ENCODE data around the gene KRTAP20-1. TPM values are rescaled to one million over a fixed set of nuclear protein-coding genes. Genes with fewer than 3 reads are reported as not detected.

The KRTAP20-1 gene, protein sequence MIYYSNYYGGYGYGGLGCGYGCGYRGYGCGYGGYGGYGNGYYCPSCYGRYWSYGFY
- not detected in 2 replicates for total RNA-seq

DNA sequence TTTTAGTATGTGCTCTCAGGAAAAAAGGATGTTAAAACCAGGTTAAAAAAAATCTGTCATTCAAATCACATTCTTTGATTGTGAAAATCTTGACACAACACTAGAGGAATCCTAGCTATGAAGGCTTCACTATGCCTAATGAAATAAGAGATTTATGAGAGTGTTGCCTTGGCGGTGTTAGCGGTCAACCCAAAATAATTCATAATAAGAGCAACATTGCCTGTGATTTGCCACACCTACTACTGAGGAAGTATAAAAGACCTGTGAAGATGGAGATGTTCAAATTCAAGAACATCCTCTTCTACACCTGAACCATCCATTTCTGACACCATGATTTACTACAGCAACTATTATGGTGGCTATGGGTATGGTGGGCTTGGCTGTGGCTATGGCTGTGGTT lies at the start of gene KRTAP20-1:
KRTAP20-1 (plus strand) TSS at position 301 of the 400 bp plus-strand sequence; CDS start at position 331, 30 bp downstream.
- no peak for DNase-seq (ENCODE audit: low read depth)

DNA sequence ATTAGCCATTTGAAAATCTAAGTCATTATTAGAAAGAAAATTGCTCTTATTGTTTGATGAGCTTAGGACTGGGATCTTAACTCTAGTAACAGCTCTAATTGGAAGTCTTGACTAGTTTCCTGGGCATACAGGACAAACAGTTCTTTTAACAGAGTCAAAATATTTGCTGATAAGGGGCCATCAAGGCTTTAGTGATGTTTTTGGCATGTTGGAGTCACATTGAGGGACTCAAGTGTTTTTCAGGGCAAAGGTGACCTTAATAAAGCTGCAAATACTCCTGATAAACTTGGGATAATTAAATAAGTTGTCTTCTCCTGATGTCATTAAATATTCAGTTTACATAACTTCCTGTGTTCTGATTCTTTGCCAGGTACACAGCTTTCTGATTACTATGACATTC lies 48.6 kb upstream of the KRTAP20-1 start:
- DNase-seq (ENCODE audit: low read depth): no peak

DNA sequence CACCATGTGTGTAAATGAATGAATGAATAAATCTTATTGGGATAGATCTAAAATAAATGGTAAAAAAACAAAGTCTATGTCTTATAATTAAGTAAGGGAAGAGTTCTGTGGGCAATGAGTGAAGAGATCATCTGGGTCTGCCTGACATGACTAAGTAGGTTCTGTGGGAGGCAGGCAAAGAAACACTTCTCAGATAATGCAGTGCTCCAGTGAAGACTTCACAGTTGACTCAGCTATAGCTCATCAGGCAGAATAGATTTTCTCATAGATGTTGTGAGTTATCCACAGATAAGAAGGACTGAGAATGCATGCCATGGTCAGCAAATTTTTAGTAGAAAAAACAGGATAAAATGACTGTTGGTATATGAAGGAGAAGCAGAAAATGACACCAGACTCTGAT lies 38.5 kb upstream of the KRTAP20-1 start:
- no peak for DNase-seq (ENCODE audit: low read depth)

DNA sequence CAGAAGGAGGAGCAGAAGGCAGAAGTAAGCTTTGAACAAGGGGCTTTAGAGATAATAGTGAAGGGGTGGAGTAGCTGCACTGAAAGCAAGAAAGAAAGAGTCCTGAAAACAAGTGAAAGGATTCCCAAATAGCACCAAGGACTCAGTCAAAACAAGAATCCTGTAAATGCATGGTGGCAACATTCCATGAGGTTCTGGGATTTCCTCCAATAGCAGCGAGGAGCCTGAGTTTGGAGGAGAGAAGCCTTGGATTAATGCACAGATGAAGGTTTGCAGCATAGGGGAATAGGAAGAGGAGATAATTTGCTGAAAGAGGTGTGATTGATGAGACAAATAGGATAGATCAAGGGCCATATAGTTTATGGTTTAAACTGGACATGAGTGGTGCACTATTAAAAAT lies 36.9 kb upstream of the KRTAP20-1 start:
- DNase-seq (ENCODE audit: low read depth): no peak

DNA sequence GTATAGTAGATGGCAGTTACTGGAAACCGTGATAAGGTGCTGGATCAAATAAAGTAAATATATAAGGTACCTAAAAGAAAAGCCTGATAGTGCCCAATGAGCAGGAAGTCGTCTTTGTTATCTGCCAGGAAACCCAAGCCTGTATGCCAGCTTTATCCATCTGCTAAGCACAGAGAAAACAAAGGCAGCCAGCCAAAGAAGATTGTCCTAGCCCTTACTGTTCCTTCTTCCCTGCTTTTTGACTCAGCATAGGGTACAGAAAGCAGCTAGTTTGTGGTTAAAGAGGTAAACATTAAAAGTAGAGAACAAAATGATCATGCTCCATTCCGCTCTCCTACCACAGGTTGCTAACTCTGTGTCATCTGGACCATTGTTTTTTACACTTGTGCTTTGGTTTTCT lies 36.1 kb upstream of the KRTAP20-1 start:
- no peak for DNase-seq (ENCODE audit: low read depth)

DNA sequence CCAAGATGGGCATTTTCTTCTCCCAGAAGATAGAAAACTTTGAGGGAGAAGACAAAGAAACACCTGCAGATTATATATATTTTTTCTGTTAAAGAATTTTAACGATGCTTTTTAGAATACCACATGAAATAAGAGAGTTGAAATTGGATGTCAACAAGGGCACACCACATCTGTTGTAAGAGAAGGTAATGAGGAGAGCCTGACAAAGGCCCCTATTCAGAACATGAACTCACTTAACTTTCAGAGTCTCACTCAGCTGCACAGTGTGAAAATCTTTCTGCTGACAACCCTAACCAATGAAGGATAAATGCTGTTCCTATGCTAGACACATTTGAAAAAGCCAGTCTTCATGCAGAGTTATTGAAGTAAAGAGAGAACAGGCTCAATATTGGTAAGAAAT lies 33.4 kb upstream of the KRTAP20-1 start:
- no peak for DNase-seq (ENCODE audit: low read depth)

DNA sequence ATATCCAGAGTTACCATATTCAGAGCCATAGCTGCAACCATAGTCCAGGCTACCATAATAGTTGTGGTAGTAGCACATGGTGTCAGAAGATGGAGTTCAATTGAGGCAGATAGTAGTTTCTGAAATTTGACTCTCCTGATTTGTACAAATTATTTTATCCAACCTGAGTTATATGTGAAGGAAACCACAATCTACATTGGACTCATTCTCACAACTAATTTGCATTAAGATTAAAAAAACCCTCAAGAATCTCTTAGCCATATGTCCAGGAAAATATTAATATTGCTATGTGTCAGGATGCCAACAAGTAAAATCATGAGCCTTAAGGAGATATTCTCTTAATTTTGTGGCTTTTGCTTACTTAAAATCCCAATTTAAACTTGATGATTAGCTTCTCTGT lies 25.9 kb upstream of the KRTAP20-1 start, which contains the start of gene KRTAP22-2:
KRTAP22-2 (minus strand) TSS at position 101 of the 400 bp plus-strand sequence.
- no peak for DNase-seq (ENCODE audit: low read depth)

DNA sequence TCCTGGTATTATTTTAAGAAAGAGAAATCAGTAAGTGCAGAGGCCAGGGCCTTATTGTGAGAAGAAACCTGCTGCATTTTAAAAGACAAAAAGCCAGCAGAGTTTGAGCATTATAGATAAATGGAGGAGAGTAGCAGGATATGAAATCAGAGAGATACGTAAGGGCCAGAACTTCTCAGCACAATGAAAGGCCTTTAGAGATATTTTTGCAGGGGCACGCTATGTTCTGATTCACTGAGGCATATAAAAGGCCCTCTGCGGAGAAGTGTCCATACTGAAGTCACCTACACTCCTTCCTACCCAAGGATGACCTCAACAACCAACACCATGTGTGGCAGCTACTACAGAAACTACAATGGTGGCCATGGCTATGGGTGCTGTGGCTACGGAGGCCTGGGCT lies 24.1 kb upstream of the KRTAP20-1 start, which contains the start of gene KRTAP6-3:
KRTAP6-3 (plus strand) TSS at position 301 of the 400 bp plus-strand sequence; CDS start at position 307, 6 bp downstream.
- DNase-seq (ENCODE audit: low read depth): no peak

DNA sequence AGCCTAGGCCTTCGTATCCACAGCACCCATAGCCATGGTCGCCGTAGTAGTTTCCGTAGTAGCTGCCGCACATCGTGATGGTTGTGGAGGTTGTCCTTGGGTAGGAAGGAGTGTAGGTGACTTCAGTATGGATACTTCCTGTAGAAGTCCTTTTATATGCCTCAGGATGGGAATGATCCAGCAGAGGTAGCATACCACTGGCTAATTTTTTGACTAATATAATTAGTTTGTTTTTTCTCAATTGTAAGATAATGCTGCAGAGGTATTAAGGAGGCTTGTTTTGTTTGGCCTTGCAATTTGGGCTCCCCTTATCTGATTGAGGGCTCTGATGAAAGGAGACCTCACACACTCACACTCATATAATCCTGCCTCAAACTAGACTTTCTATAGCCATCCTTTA lies 17.4 kb upstream of the KRTAP20-1 start, which contains the start of gene KRTAP6-2:
KRTAP6-2 (minus strand) TSS at position 101 of the 400 bp plus-strand sequence; CDS start at position 73, 28 bp downstream.
- no peak for DNase-seq (ENCODE audit: low read depth)

DNA sequence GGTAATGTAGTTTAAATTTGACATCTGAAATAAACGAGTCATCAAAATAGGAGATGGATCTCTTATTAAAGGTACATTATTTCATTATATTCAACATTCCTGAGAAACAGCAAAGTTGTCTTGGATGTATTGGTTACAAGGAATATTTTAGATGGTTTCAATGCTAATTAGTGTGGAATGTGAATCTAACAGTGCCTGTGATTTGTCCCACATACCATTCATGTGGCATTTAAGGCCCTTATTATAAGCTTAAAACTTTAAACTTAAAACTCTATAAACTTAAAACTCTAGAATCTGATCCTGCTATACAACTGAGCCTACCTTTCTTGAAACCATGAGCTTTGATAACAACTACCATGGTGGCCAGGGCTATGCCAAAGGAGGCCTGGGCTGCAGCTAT lies 15.4 kb upstream of the KRTAP20-1 start, which contains the start of gene KRTAP22-1:
KRTAP22-1 (plus strand) TSS at position 301 of the 400 bp plus-strand sequence.
- no peak for DNase-seq (ENCODE audit: low read depth)

DNA sequence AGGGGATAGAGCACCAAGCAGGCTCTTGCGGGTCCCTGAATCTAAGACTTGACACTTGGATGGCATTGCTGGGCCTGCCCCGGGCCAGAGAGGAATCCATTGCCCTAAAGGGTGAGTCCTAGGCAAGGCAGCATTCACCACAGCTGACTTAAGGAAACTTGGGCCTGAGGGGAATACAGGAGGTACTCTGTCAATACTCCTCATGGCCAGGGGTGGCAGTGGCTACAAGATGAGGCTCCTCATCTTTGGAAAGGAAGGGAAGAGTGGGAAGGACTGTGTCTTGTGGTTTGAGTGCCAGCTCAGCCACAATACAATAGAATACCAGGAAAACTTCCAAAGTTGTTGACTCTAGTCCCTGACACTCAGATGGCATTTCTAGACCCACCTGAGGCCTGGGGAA lies 10.3 kb upstream of the KRTAP20-1 start:
- no peak for DNase-seq (ENCODE audit: low read depth)

DNA sequence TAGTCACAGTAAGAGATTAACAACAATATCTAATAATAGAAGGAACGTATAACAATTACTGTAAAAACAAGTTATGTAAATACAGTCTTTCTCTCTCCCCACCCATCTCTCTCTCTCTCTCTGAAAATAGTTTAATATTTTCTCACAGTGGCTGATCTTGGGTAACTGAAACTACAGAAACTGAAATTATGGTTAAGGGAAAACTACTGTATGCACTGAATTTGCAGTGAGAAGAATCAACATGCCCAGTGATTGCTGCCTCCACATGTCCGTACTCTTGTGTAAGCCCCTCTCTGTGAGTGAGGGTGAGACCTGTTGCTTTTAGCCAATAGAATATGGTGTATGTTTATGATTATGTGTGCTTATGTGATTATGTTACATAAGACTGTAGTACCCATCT lies 4.1 kb upstream of the KRTAP20-1 start:
- no peak for DNase-seq (ENCODE audit: low read depth)

DNA sequence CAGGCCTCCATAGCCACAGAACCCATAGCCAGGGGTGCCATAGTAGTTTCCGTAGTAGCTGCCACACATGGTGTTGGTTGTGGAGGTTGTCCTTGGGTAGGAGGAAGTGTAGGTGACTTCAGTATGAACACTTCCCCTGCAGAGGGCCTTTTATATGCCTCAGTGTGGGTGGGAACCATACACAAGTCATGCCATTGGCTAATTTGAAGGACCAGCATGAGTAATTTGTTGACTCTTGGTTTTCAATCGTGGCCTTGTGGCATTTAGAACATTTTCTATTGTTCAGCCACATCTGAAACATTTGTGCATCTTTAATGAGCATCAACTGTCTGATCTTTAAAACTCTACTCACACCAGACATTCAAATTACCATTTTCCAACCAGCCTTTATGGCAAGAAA lies 2.4 kb upstream of the KRTAP20-1 start, which contains the start of gene KRTAP6-1:
KRTAP6-1 (minus strand) TSS at position 95 of the 400 bp plus-strand sequence; CDS start at position 69, 26 bp downstream.
- no peak for DNase-seq (ENCODE audit: low read depth)

DNA sequence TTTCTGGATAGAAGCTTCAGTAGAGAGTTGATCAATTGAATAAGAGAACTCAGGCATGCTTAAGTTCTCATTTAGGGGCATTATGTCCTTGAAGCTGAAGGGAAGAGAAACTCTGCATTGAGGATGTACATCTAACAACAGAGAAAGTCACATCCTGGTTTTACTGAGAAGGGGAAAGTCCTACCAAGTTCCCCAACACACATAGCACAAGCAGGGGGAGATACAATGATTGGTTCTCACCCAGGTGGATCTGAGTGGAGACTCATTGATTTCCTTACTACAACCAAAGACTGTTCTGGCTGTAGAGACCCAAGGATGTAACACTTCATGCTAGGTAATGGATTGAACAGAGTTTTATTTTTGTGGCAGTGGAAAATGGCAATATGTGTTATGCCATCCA lies 1.0 kb upstream of the KRTAP20-1 start:
- DNase-seq (ENCODE audit: low read depth): no peak

DNA sequence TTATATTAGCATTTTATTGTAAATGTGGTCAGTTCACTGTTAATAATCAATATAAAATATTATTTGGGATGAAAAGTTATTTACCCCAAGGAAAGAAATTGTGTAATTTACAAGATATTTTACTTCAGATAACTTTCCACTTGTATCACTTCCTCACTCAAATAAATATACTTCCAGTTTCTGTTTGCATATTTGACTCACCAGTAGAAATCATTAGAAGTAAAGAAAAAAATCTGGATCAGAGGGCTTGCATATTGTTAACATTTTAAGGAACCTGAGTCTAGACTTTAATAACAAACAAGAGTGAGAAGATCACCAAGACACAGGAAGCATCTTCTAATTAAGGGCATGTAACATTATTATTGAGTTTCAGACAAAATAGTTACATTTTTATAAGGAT lies 3.9 kb downstream of the KRTAP20-1 start:
- DNase-seq (ENCODE audit: low read depth): no peak

DNA sequence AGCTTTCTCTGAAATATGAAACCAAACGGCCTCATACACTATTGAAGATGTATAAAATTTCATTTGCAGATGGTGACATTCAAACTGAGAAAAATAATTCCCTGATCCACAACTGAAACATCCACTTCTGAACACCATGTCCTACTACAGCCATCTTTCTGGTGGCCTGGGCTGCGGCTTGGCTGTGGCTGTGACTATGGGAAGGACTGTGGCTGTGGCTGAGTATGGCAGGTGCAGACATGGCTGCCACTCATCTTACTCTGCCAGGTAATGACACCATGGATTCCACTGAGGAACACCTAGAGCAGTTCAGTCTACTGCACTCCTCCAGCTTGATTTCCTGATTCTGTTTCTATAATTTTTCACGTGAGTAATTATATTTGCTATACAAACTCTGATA lies 4.3 kb downstream of the KRTAP20-1 start, which contains the start of gene KRTAP20-4:
KRTAP20-4 (plus strand) TSS at position 106 of the 400 bp plus-strand sequence.
- DNase-seq (ENCODE audit: low read depth): no peak

DNA sequence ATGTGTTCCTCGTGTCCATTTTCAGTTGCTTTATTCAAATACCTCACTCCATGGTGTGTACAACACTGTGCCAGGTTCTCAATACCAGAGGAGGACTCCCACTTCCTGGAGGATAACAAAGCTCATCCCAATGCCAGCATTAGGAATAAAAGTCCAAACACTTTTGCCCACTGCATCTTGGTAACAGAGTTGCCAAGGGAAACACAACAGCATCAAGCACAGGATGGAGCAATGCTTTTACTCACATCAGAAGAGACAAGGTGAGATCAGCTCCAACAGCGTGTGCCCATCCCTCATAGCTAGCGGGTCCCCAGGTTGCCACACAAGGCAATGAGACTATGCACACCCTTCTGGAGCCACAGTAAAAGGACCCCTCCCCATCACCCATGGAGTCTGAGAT lies 7.1 kb downstream of the KRTAP20-1 start:
- DNase-seq (ENCODE audit: low read depth): no peak

DNA sequence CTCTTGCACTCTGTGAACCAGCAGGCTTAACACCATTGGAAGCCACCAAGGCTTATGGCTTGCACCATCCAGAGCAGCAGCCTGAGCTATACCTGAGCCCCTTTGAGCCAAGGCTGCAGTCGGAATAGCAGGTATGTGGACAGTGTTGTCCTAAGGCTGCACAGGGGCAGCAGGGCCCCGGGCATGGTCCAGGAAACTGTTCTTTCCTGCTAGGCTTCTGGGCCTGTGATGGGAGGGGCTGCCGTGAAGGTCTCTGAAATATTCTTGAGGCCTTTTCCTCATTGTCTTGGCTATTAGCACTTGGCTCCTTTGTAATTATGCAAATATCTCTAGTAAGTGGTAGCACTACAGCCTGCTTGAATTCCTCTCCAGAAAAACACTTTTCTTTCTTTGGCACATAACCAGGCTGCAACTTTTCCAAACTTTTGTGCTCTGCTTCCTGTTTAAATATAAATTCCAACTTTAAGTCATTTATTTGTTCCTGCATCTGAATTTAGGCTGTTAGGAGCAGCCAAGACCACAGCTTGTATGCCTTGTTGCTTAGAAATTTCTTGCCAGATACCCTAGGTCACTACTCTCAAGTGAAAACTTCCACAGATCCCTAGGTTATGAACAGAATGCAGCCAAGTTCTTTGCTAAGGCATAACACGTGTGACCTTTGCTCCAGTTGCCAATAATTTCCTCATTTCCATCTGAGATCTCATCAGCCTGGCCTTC lies 9.4 kb downstream of the KRTAP20-1 start:
- DNase-seq (ENCODE audit: low read depth): no peak

DNA sequence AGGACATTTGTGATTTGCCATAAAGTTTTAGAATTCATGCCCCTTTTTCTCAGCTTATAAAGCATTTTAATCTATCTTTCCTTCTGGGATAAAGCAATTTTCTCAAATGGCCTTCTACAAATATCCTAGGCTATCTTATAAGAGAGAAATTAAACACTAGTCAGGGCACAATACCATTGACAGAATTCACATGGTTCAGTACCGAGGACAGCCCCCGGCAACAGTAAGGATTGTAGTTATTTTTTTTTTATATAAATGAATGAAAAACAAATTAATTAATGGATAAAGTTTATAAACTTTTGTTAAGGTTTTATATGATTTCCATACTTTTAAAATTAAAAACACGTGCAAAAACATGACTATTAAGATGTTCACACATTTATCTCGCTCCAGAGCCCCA lies 11.9 kb downstream of the KRTAP20-1 start:
- no peak for DNase-seq (ENCODE audit: low read depth)

DNA sequence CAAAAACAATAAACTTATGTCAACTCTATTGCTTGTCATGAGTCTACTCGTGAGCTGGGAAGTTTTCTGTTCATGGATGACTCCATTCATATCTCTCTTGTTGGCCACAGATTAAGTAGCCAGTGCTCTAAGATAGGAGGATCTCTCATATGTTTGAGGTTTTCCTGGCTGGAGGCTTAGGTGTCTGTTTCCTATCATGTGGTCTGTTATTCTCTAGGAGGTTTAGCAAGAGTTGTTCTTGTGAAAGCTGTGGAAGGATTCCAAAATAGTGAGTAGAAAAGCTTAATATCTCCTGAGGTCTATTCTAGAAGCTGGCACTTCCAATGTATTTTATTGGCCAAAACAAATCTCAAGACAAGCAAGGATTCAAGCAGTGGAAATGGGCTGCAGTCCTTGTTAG lies 13.0 kb downstream of the KRTAP20-1 start:
- no peak for DNase-seq (ENCODE audit: low read depth)

DNA sequence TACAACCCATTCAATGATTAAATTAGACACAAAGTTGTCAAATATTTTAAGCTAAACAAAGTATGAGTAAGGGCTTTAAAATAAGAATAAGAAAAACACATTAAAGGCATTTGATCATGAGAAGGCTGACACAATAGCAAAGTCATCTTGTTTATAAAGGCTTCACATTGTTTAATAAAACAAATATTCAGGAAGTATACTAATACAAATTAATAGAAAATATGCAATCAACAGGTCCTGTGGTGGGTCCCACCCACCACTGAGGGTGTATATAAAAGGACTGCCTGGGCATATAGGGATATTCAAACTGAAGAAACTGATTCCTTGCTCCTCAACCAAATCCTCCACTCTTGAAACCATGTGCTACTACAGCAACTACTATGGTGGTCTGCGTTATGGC lies 18.7 kb downstream of the KRTAP20-1 start, which contains the start of gene KRTAP20-2:
KRTAP20-2 (plus strand) TSS at position 301 of the 400 bp plus-strand sequence; CDS start at position 359, 58 bp downstream.
- no peak for DNase-seq (ENCODE audit: low read depth)

DNA sequence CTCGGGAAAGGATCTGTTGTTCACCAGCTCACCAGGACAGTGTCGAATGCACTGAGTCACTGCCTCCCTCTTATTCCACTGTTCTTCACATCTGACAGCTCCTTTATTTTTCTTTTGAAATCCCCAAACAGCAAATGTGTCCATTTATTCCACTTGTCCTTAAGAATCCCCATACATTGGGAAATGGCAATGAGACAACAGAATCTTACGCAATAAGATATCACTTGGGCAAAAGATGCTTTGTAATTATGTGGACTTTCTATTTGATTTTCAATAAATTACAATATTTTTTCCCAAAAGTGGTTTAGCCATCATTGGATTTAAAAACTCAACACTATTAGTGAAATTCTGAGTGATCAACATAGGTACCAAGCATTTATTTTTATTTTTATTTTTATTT lies 22.5 kb downstream of the KRTAP20-1 start:
- DNase-seq (ENCODE audit: low read depth): no peak

DNA sequence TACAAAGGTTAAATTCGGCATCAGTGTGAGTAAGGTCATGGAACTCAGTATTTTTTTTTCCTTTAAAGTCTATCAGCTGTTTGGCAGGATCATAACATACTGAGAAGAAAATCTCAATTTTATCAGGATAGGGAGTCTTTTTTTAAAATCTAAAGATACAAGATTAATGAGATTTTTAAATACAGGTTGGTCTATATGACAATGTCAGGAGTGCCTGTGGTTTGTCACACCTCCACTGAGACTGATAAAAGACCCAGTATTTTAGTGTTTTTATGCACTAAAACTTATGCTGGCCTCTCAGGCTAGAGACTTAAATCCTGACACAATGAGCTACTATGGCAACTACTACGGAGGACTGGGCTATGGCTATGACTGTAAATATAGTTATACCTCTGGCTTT lies 26.3 kb downstream of the KRTAP20-1 start, which contains the start of gene KRTAP20-3:
KRTAP20-3 (plus strand) TSS at position 301 of the 400 bp plus-strand sequence.
- no peak for DNase-seq (ENCODE audit: low read depth)

All from renal cortical epithelial cell (primary cell).